Lung microvascular endothelial cell (primary cell): Measurements from ENCODE around the gene CMTM2. TPM values are rescaled to one million over a fixed set of nuclear protein-coding genes. Genes with fewer than 3 reads are reported as not detected.
"Not testable (repeated sequence)": the region's sequence is repeated elsewhere in the genome, so short reads cannot be mapped to it uniquely, and the experiment has no call there.

ENCODE experiments used
- DNase-seq, 2 donors: peaks; one replicate each; pipeline versions ENCODE4 v3.0.0 to v3.0.0-alpha.2; 2010; ENCODE audit warnings: low read depth in 2 of 2
- total RNA-seq: library from RNA; depleted of rRNA; stranded (reverse); fragments of >200 nt; gene quantifications from 2 replicates; pipeline ENCODE4 v1.2.1, GENCODE V29; 2014

The CMTM2 gene
- total RNA-seq, 1 donor from 2014 or later: not detected

GRCh38 chr16:66581246-66581952, 2.1 kb downstream of the CMTM2 start:
- no peak for DNase-seq

GRCh38 chr16:66585481-66586239, 6.4 kb downstream of the CMTM2 start:
- peak in 1 of 2 donors; percentile 11 for DNase-seq

- no peak for DNase-seq
These were observed 8.8 kb downstream of the CMTM2 start for GRCh38 chr16:66587881-66588600.

DNA sequence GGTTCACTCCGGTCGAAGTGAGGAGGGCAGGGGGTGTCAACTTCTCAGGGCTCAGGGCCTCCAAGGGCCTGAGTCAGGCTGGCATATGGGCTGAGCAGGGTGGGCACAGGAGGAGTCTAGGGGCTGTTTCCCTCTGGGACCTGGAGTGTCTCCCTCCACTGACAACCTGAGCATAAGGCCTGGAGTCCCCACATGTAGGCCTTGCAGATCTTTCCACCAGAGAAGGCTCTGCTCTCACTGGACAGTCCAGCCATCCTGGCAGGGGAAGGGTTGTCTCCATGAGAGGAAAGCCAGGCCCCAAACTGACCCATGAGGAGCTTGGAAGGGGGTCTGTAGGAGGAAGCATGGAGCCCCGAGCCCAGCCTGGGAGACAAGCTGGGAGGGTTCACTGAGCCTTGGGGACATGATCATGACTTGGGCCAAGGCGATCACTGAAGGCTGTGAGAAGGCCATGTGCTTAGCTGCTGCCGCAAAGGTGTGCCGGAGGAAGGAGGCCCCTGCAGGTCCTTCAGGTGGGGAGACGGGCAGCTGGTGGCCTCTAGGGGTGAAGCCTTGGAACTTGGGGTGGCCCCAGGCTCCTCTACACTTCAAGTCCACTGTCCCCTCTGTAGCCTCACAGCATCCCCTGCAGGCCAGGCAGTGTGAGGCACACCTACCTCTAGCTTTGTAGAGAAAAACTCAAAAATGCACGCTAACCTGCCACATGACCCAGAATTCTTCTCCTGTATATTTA, 9.9 kb downstream of the CMTM2 start:
- DNase-seq: peak; percentile 51 to 61

DNA sequence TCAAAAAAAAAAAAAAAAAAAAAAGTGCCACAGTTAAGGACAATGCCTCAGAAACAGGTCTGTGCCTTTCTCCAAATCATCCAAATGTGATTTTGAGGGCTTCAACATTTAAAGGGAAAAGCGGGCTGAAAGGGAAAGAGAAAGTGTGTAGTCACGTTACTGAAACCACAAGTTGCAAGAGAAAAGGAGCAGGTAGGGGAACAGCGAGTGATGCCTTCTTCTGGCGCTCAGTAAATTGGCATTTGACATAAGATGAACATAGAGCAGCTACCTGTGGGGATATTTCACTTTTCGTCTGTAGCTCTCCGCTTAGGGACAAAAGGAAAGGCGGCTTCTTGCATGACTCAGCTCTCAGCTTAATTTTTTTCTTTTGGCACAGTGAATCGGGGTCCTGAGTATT, 11.1 kb downstream of the CMTM2 start:
- DNase-seq: no peak

DNA sequence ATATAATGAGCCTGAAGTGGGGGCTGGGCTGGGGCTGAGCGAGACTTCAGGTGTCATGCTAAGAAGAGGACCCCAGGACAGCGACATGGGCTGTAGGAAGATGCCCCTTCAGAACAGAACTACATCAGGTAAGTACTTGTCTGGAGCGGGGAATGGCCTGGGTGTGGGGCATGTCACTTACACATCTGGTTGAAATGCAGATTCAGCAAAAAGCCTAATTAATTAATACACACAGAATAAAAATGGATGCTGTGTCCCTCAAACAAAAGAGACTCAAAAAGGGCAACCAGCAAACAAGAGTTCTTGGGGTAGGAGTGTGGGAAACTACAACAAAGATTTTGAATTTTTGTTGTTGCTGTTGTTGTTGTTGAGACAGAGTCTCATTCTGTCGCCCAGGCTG, 11.8 kb downstream of the CMTM2 start:
- DNase-seq: no peak

- DNase-seq: no peak
These were observed 13.0 kb downstream of the CMTM2 start for GRCh38 chr16:66592241-66592640.

GRCh38 chr16:66592814-66593213, 13.6 kb downstream of the CMTM2 start:
- DNase-seq: no peak

- no peak for DNase-seq
These were observed 15.5 kb downstream of the CMTM2 start for GRCh38 chr16:66594739-66595138.

DNA sequence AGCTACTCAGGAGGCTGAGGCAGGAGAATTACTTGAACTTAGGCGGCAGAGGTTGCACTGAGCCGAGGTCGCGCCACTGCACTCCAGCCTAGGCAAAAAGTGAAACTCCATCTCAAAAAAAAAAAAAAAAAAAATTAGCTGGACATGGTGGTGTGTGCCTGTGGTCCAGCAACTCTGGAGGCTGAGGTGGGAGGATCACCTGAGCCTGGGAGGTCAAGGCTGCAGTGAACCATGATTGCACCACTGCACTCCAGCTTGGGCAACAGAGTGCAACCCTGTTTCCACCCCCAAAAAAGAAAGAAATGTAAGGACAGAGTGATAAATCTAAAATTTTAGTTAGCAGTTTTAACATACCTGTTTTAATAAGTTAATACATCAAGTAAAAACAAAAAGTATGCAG, 17.3 kb downstream of the CMTM2 start:
- DNase-seq: not testable (repeated sequence)

DNA sequence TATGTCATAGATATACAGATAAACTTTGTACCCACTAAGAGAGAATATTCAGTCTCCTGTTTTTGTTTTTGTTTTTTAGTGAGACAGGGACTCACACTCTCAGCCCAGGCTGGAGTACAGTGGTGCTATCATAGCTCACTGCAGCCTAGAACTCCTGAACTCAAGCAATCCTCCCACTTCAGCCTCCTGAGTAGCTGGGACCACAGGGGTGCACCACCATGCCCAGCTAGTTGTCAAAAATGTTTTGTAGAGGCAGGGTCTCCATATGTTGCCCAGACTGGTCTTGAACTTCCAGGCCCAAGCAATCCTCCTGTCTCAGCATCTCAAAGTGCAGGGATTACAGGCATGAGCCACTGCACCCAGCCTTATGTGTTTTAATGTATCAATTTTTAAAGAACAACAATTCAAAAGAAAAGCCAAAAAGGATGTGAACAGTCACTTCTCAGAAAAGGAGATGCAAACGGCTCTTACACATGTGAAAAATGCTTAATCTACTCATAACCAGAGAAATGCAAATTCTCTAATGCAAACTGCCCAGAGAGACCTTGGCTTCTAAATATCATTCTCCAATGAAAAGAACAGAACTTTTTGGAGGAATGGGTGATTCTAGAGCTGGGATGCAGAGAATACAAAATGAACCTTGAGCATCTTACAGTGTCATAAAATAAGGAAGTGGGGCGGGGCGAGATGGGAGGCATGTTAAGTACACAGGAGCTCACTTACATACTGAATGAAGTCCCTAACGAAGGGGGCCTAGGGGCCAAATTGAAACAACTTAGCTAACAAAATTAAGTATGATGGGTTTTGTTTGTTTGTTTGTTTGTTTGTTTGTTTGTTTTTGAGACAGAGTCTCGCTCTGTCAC, 18.0 kb downstream of the CMTM2 start:
- DNase-seq: no peak

- peak in 1 of 2 donors; percentile 16 for DNase-seq
These were observed 18.8 kb downstream of the CMTM2 start for GRCh38 chr16:66598111-66598510.

DNA sequence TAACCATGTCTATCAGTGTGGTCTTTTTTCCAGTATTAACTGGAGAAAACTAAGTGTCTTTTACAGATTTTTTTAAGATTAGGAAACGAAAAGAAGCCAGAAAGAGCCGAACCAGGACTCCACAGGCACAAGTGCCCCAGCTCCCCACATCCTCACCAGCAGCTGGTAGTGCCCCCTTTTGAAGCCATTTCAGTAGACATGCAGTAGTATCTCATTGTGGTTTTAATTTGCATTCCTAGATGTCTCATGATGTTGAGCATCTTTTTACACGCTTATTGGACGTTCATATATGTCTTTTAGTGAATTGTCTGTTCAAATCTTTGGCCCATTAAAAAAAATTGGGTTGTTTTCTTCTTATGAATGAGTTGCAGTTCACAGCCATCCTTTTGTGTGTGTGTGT, 20.5 kb downstream of the CMTM2 start:
- no peak for DNase-seq

DNA sequence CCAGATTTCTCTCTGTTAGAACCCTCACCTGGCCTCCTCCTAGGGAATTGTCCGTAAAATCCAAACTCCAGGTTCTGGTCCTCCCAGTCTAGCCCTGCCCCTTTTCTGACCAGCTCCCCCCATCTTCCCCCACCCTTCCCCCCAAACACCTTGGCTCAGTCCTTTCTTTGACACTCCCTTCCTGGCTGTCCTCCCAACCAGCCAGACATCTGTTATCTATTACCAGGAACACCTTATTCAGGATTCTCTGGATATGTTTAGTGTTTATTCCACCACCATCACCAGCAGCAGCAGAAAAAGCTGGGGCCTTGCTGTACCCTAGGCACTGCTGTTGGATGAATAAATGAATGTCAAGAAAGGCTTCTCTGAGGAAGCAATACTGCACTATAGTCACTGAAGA, 21.2 kb downstream of the CMTM2 start:
- no peak for DNase-seq

GRCh38 chr16:66601471-66601870, 22.2 kb downstream of the CMTM2 start:
- DNase-seq: no peak

GRCh38 chr16:66603537-66604375, 24.5 kb downstream of the CMTM2 start:
- peak; percentile 49 to 62 for DNase-seq

GRCh38 chr16:66604376-66605176, 25.3 kb downstream of the CMTM2 start, which contains the start of gene CMTM3:
Gene CMTM3, plus strand, starts transcription at chr16:66604704. Its CDS starts 102 bp downstream, at chr16:66604806.
- DNase-seq: peak; percentile 64 to 78

- peak; percentile 58 to 65 for DNase-seq
These were observed 26.1 kb downstream of the CMTM2 start for GRCh38 chr16:66605177-66605978.
